ENCODE measurements around the gene CD274.
"Not testable (repeated sequence)": the region's sequence is repeated elsewhere in the genome, so short reads cannot be mapped to it uniquely, and the experiment has no call there.

Gene CD274

GRCh38 chr9:5466005-5466404 is 15.7 kb downstream of the CD274 start:
- H3K4me3 ChIP-seq (ENCODE audit: severe bottlenecking), result no peak overlapping the region
- DNase-seq (ENCODE audit: low spot score) (no peak), ATAC-seq (ENCODE audit: low read depth) (no peak)
- no peak for TF ChIP-seq CTCF (IDR thresholded peaks at IDR 0.05; ENCODE audit: poor library complexity, severe bottlenecking)
- H3K9me3 ChIP-seq (ENCODE audit: severe bottlenecking), result no peaks in the 10 kb centered on the region
- H3K36me3 ChIP-seq (ENCODE audit: low read depth), result peaks cover 62% of the 10 kb centered on the region
- no peaks in the 10 kb centered on the region for H3K27me3 ChIP-seq (ENCODE audit: insufficient read depth, poor library complexity, severe bottlenecking)
- H3K27ac ChIP-seq (ENCODE audit: poor library complexity, severe bottlenecking), result no peak overlapping the region
- H3K4me1 ChIP-seq (ENCODE audit: insufficient read depth, poor library complexity, severe bottlenecking), result no peaks in the 10 kb centered on the region

GRCh38 chr9:5466766-5467165 is 16.4 kb downstream of the CD274 start:
- ATAC-seq (ENCODE audit: low read depth) (no peak), DNase-seq (ENCODE audit: low spot score) (no peak)
- no peaks in the 10 kb centered on the region for H3K27me3 ChIP-seq (ENCODE audit: insufficient read depth, poor library complexity, severe bottlenecking)
- H3K4me3 ChIP-seq (ENCODE audit: severe bottlenecking), result no peak overlapping the region
- no peak for TF ChIP-seq CTCF (IDR thresholded peaks at IDR 0.05; ENCODE audit: poor library complexity, severe bottlenecking)
- no peaks in the 10 kb centered on the region for H3K4me1 ChIP-seq (ENCODE audit: insufficient read depth, poor library complexity, severe bottlenecking)
- no peak overlapping the region for H3K27ac ChIP-seq (ENCODE audit: poor library complexity, severe bottlenecking)
- peaks cover 56% of the 10 kb centered on the region for H3K36me3 ChIP-seq (ENCODE audit: low read depth)
- H3K9me3 ChIP-seq (ENCODE audit: severe bottlenecking), result no peaks in the 10 kb centered on the region

- peaks cover 37% of the 10 kb centered on the region for H3K36me3 ChIP-seq (ENCODE audit: low read depth)
- H3K27me3 ChIP-seq (ENCODE audit: insufficient read depth, poor library complexity, severe bottlenecking), result no peaks in the 10 kb centered on the region
- no peak overlapping the region for H3K27ac ChIP-seq (ENCODE audit: poor library complexity, severe bottlenecking)
- no peaks in the 10 kb centered on the region for H3K9me3 ChIP-seq (ENCODE audit: severe bottlenecking)
- DNase-seq (ENCODE audit: low spot score) (no peak), ATAC-seq (ENCODE audit: low read depth) (no peak)
- no peak overlapping the region for H3K4me3 ChIP-seq (ENCODE audit: severe bottlenecking)
- no peak for TF ChIP-seq CTCF (IDR thresholded peaks at IDR 0.05; ENCODE audit: poor library complexity, severe bottlenecking)
- no peaks in the 10 kb centered on the region for H3K4me1 ChIP-seq (ENCODE audit: insufficient read depth, poor library complexity, severe bottlenecking)
These were observed 18.5 kb downstream of the CD274 start for GRCh38 chr9:5468850-5469249.

GRCh38 chr9:5470122-5470521 is 19.8 kb downstream of the CD274 start:
- H3K27ac ChIP-seq (ENCODE audit: poor library complexity, severe bottlenecking), result no peak overlapping the region
- peaks cover 31% of the 10 kb centered on the region for H3K36me3 ChIP-seq (ENCODE audit: low read depth)
- no peaks in the 10 kb centered on the region for H3K9me3 ChIP-seq (ENCODE audit: severe bottlenecking)
- H3K27me3 ChIP-seq (ENCODE audit: insufficient read depth, poor library complexity, severe bottlenecking), result no peaks in the 10 kb centered on the region
- DNase-seq (ENCODE audit: low spot score) (no peak), ATAC-seq (ENCODE audit: low read depth) (peak; percentile 35; the same call in 1 of the 3 replicates)
- H3K4me3 ChIP-seq (ENCODE audit: severe bottlenecking), result no peak overlapping the region
- H3K4me1 ChIP-seq (ENCODE audit: insufficient read depth, poor library complexity, severe bottlenecking), result no peaks in the 10 kb centered on the region
- no peak for TF ChIP-seq CTCF (IDR thresholded peaks at IDR 0.05; ENCODE audit: poor library complexity, severe bottlenecking)

GRCh38 chr9:5470816-5471215 is 20.5 kb downstream of the CD274 start:
- Histone ChIP-seq H3K36me3 (ENCODE audit: low read depth) (peaks cover 24% of the 10 kb centered on the region), H3K9me3 (ENCODE audit: severe bottlenecking) (no peaks in the 10 kb centered on the region), H3K4me1 (ENCODE audit: insufficient read depth, poor library complexity, severe bottlenecking) (no peaks in the 10 kb centered on the region), H3K4me3 (ENCODE audit: severe bottlenecking) (no peak overlapping the region), H3K27me3 (ENCODE audit: insufficient read depth, poor library complexity, severe bottlenecking) (no peaks in the 10 kb centered on the region), H3K27ac (ENCODE audit: poor library complexity, severe bottlenecking) (no peak overlapping the region)
- no peak for ATAC-seq (ENCODE audit: low read depth)
- TF ChIP-seq CTCF (IDR thresholded peaks at IDR 0.05; ENCODE audit: poor library complexity, severe bottlenecking), result no peak
- DNase-seq (ENCODE audit: low spot score), result no peak

- ATAC-seq (ENCODE audit: low read depth); H3K36me3 ChIP-seq (ENCODE audit: low read depth); H3K4me3 ChIP-seq (ENCODE audit: severe bottlenecking): not testable (repeated sequence)
These were observed 25.3 kb downstream of the CD274 start for GRCh38 chr9:5475611-5476010.

More at GRCh38 chr9:5475611-5476010, 25.3 kb downstream of the CD274 start:
- not testable (repeated sequence) for H3K4me1 ChIP-seq (ENCODE audit: insufficient read depth, poor library complexity, severe bottlenecking); H3K27ac ChIP-seq (ENCODE audit: poor library complexity, severe bottlenecking); H3K27me3 ChIP-seq (ENCODE audit: insufficient read depth, poor library complexity, severe bottlenecking); H3K9me3 ChIP-seq (ENCODE audit: severe bottlenecking); DNase-seq (ENCODE audit: low spot score)
